ENCODE measurements around the gene PURA.

GRCh38 chr5:140107312-140108092 lies 6.4 kb upstream of the PURA start:
- TF ChIP-seq CTCF (IDR thresholded peaks at IDR 0.05) (peak; percentile 43), EZH2 (IDR thresholded peaks at IDR 0.05; ENCODE audit: borderline replicate concordance, insufficient read depth, low read depth, low read length, poor library complexity, severe bottlenecking) (no peak)

Data from B cell (primary cell).